GM18951 (cell line): ENCODE data around the gene CFAP43.
A peak's percentile ranks its signal among the peaks of the same experiment; 100 is the strongest.

Experiments
- POLR2A ChIP-seq: IDR thresholded peaks from 4 replicates; pipeline ENCODE4 v1.6.1; 2011; ENCODE audit warnings: mild to moderate bottlenecking; ENCODE audit not compliant: insufficient read length, insufficient read depth; ENCODE audit errors: extremely low read depth
- in situ Hi-C: fragments of 300-500 bp; cut with MboI; formaldehyde crosslinking; loops from one replicate; pipeline ENCODE4 v1.12.0; 2022; ENCODE audit warnings: low sequenced_read_pairs, mixed read lengths, inconsistent platforms; ENCODE audit not compliant: unreplicated experiment

The CFAP43 gene

GRCh38 chr10:104231784-104232612, at the start of gene CFAP43:
Gene CFAP43, minus strand, starts transcription at chr10:104232364. Its CDS starts 118 bp downstream, at chr10:104232246.
- TF ChIP-seq POLR2A, result no peak
- in situ Hi-C loops, result no loop called here

- in situ Hi-C loops, result no loop called here
- TF ChIP-seq POLR2A, result no peak
Measured at GRCh38 chr10:104281694-104282093, 49.5 kb upstream of the CFAP43 start.

GRCh38 chr10:104279550-104280259, 47.5 kb upstream of the CFAP43 start:
- in situ Hi-C loops, result no loop called here
- TF ChIP-seq POLR2A, result no peak

GRCh38 chr10:104277785-104278184, 45.6 kb upstream of the CFAP43 start:
- no peak for TF ChIP-seq POLR2A
- in situ Hi-C loops, result no loop called here

GRCh38 chr10:104276192-104276591, 44.0 kb upstream of the CFAP43 start:
- no peak for TF ChIP-seq POLR2A
- in situ Hi-C loops, result no loop called here

- TF ChIP-seq POLR2A, result no peak
- in situ Hi-C loops, result no loop called here
Measured at GRCh38 chr10:104274762-104275721, 42.9 kb upstream of the CFAP43 start.

- in situ Hi-C loops, result no loop called here
- no peak for TF ChIP-seq POLR2A
Measured at GRCh38 chr10:104273899-104274575, 41.9 kb upstream of the CFAP43 start.

GRCh38 chr10:104273286-104273685, 41.1 kb upstream of the CFAP43 start:
- in situ Hi-C loops, result no loop called here
- TF ChIP-seq POLR2A, result no peak

- in situ Hi-C loops, result no loop called here
- peak; percentile 92 for TF ChIP-seq POLR2A
Measured at GRCh38 chr10:104268713-104269645, 36.8 kb upstream of the CFAP43 start, which contains the start of gene GSTO2. Gene GSTO2, plus strand, starts transcription at chr10:104269184. Its CDS starts 5,732 bp downstream, at chr10:104274916.

GRCh38 chr10:104268405-104268712, 36.2 kb upstream of the CFAP43 start:
- TF ChIP-seq POLR2A, result no peak
- in situ Hi-C loops, result no loop called here

GRCh38 chr10:104267721-104268404, 35.7 kb upstream of the CFAP43 start:
- in situ Hi-C loops, result no loop called here
- TF ChIP-seq POLR2A, result no peak
